Measurements from ENCODE around the gene SOBP.

DNA sequence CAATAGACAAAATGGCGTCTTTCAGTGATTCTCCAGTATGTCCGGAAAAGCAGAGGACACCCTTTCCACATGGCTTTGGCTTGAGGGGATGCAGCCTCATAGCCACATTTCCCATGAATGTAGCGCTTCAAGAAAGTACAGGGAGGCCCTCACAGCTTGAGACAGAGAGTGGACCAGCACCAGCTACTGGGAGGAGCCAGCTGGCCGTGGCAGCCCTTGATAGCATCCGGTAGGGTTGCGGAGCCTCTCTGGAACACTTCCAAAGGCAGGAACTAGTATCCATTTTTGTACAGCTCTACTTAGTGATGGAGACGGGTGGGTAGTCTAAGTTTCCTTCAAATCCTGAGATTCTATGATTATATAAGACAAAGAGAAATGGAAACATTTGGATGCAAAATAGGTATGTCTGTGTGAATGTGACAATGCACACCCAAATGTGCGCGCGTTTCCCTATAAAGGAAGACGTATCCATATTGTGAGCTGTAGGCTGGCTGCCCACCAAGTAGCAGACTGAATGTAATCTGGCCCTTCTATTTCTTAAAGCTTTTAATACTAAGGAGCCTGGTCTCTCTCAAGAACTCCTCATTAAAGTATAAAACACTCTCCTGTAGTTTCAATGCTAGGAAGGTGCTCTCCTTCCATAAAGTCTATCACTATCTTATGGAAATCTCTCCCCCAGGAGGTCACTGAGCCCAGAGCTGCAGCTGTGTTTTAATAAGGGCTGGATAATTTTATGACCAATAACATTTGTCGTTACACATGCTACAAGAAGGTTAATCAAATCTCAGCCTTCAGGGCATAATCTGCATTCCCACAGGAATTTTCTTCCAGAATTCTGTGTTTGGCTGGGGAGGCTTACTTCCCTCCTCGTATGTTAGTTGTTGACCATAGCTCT, 74.0 kb downstream of the SOBP start:
- TF ChIP-seq ZFP30 (CRISPR knock-in tag; IDR thresholded peaks at IDR 0.05) (no peak), TOX (CRISPR knock-in tag; IDR thresholded peaks at IDR 0.05; ENCODE audit: borderline replicate concordance) (no peak), CSDC2 (CRISPR knock-in tag; IDR thresholded peaks at IDR 0.05) (no peak), TCF4 (CRISPR knock-in tag; IDR thresholded peaks at IDR 0.05; ENCODE audit: borderline replicate concordance) (no peak), RARB (CRISPR knock-in tag; IDR thresholded peaks at IDR 0.05) (no peak), ARNTL (CRISPR knock-in tag; IDR thresholded peaks at IDR 0.05; ENCODE audit: borderline replicate concordance, low read depth) (no peak)
- TF ChIP-seq, protein P1, sequence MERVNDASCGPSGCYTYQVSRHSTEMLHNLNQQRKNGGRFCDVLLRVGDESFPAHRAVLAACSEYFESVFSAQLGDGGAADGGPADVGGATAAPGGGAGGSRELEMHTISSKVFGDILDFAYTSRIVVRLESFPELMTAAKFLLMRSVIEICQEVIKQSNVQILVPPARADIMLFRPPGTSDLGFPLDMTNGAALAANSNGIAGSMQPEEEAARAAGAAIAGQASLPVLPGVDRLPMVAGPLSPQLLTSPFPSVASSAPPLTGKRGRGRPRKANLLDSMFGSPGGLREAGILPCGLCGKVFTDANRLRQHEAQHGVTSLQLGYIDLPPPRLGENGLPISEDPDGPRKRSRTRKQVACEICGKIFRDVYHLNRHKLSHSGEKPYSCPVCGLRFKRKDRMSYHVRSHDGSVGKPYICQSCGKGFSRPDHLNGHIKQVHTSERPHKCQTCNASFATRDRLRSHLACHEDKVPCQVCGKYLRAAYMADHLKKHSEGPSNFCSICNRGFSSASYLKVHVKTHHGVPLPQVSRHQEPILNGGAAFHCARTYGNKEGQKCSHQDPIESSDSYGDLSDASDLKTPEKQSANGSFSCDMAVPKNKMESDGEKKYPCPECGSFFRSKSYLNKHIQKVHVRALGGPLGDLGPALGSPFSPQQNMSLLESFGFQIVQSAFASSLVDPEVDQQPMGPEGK (CRISPR knock-in tag; IDR thresholded peaks at IDR 0.05; ENCODE audit: borderline replicate concordance), result no peak
- TF ChIP-seq, protein P2, sequence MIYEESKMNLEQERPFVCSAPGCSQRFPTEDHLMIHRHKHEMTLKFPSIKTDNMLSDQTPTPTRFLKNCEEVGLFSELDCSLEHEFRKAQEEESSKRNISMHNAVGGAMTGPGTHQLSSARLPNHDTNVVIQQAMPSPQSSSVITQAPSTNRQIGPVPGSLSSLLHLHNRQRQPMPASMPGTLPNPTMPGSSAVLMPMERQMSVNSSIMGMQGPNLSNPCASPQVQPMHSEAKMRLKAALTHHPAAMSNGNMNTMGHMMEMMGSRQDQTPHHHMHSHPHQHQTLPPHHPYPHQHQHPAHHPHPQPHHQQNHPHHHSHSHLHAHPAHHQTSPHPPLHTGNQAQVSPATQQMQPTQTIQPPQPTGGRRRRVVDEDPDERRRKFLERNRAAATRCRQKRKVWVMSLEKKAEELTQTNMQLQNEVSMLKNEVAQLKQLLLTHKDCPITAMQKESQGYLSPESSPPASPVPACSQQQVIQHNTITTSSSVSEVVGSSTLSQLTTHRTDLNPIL (CRISPR knock-in tag; IDR thresholded peaks at IDR 0.05; ENCODE audit: low read depth), result no peak
- TF ChIP-seq, protein P3, sequence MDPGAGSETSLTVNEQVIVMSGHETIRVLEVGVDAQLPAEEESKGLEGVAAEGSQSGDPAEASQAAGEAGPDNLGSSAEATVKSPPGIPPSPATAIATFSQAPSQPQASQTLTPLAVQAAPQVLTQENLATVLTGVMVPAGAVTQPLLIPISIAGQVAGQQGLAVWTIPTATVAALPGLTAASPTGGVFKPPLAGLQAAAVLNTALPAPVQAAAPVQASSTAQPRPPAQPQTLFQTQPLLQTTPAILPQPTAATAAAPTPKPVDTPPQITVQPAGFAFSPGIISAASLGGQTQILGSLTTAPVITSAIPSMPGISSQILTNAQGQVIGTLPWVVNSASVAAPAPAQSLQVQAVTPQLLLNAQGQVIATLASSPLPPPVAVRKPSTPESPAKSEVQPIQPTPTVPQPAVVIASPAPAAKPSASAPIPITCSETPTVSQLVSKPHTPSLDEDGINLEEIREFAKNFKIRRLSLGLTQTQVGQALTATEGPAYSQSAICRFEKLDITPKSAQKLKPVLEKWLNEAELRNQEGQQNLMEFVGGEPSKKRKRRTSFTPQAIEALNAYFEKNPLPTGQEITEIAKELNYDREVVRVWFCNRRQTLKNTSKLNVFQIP (CRISPR knock-in tag; IDR thresholded peaks at IDR 0.05; ENCODE audit: borderline replicate concordance, low read depth), result no peak

All from SK-N-SH treated with all-trans-retinoic acid at 6 μM for 48 hours (cell line).